ENCODE measurements around the gene SNPH. TPM values are rescaled to one million over a fixed set of nuclear protein-coding genes. Genes with fewer than 3 reads are reported as not detected.

SNPH gene
- total and polyA plus RNA-seq, 11 donors, result 4.3 to 17.4 (median 11.1) TPM

- 92 to 94% (median 94%) methylated on average over 4 of the region's 4 CpGs for WGBS, 4 donors
- intact Hi-C loops (cut with DNase I), result no loop called here
- Histone ChIP-seq H3K4me1 (peaks cover 0 to 16% (median 4%) of the 10 kb centered on the region in 12 donors), H3K27ac (no peak overlapping the region), H3K9me3 (no peaks in the 10 kb centered on the region), H3K27me3 (no peaks in the 10 kb centered on the region), H3K4me3 (no peak overlapping the region), H3K36me3 (no peaks in the 10 kb centered on the region)
- DNase-seq (no peak), ATAC-seq (no peak)
- TF ChIP-seq POLR2A (IDR thresholded peaks at IDR 0.05), result no peak
- no peak for TF ChIP-seq CTCF (IDR thresholded peaks at IDR 0.05)
These were observed 12.9 kb downstream of the SNPH start for GRCh38 chr20:1278993-1279392.

- Histone ChIP-seq H3K36me3 (no peaks in the 10 kb centered on the region), H3K9me3 (no peaks in the 10 kb centered on the region), H3K4me3 (no peak overlapping the region), H3K4me1 (peaks cover 0 to 16% (median 4%) of the 10 kb centered on the region in 12 donors), H3K27ac (peak overlapping the region in 2 of 12 donors; percentile 4 to 44), H3K27me3 (no peaks in the 10 kb centered on the region)
- TF ChIP-seq CTCF (IDR thresholded peaks at IDR 0.05) (no peak), POLR2A (IDR thresholded peaks at IDR 0.05) (no peak)
- DNase-seq (no peak), ATAC-seq (peak; percentile 38 to 69 (median 56))
- 54 to 75% (median 66%) methylated on average over 6 of the region's 6 CpGs for WGBS, 4 donors
- intact Hi-C loops (cut with DNase I), result loop anchor here in 1 of 10 donors (10.0 kb wide), 1 partner anchor 56 kb away; the partner anchor contains the start of gene RAD21L1
These were observed 14.4 kb downstream of the SNPH start for GRCh38 chr20:1280195-1281102.

GRCh38 chr20:1281279-1282057 is 15.4 kb downstream of the SNPH start:
- Histone ChIP-seq H3K4me3 (no peak overlapping the region), H3K36me3 (no peaks in the 10 kb centered on the region), H3K27me3 (no peaks in the 10 kb centered on the region), H3K27ac (peak overlapping the region in 10 of 12 donors; percentile 2 to 52 (median 40)), H3K4me1 (peaks cover 0 to 16% (median 7%) of the 10 kb centered on the region in 12 donors), H3K9me3 (no peaks in the 10 kb centered on the region)
- WGBS, 4 donors, result 55 to 71% (median 61%) methylated on average over 7 of the region's 7 CpGs
- DNase-seq (no peak), ATAC-seq (peak; percentile 45 to 82 (median 64))
- intact Hi-C loops (cut with DNase I), result loop anchor here in 1 of 10 donors (10.0 kb wide), 1 partner anchor 57 kb away; the partner anchor contains the start of gene RAD21L1
- TF ChIP-seq POLR2A (IDR thresholded peaks at IDR 0.05) (no peak), CTCF (IDR thresholded peaks at IDR 0.05) (no peak)

- H3K36me3 ChIP-seq, result no peaks in the 10 kb centered on the region
- H3K9me3 ChIP-seq, result no peaks in the 10 kb centered on the region
- DNase-seq (no peak), ATAC-seq (no peak)
- H3K4me3 ChIP-seq, result no peak overlapping the region
- TF ChIP-seq POLR2A (IDR thresholded peaks at IDR 0.05), result no peak
- TF ChIP-seq CTCF (IDR thresholded peaks at IDR 0.05), result no peak
- no peak overlapping the region for H3K27ac ChIP-seq
- 71 to 85% (median 74%) methylated on average over 3 of the region's 3 CpGs for WGBS, 4 donors
- no peaks in the 10 kb centered on the region for H3K27me3 ChIP-seq
- peaks cover 0 to 19% (median 8%) of the 10 kb centered on the region in 12 donors for H3K4me1 ChIP-seq
- intact Hi-C loops (cut with DNase I), result loop anchor here in 1 of 10 donors (10.0 kb wide), 1 partner anchor 58 kb away; the partner anchor contains the start of gene RAD21L1
These were observed 16.9 kb downstream of the SNPH start for GRCh38 chr20:1282966-1283365.
